Adrenal gland (tissue), 5 donors: Measurements from ENCODE around the gene ABTB2.

Source experiments
- POLR2A ChIP-seq, 2 donors: fragments of 450-650 bp; IDR thresholded peaks; one replicate each; pipeline ENCODE4 v1.6.1; 2017; ENCODE audit warnings: antibody characterized with exemption in 2 of 2, mild to moderate bottlenecking in 2 of 2, moderate library complexity in 1 of 2
- TF ChIP-seq, protein P1 (sequence below), 6 experiments: fragments of 450-650 bp in 4 of 6; fragments of 200-600 bp in 2 of 6; sonication (generic) in 1 of 6; IDR thresholded peaks; 1 replicate in 5 of 6; 2 replicates in 1 of 6; pipeline versions ENCODE4 v1.5.1 to v1.8.0; 2016 to 2021; ENCODE audit warnings: antibody characterized with exemption in 6 of 6, mild to moderate bottlenecking in 2 of 6, moderate library complexity in 1 of 6
- donor health status: DM: no; HTN: no; CAD: no.

DNA sequence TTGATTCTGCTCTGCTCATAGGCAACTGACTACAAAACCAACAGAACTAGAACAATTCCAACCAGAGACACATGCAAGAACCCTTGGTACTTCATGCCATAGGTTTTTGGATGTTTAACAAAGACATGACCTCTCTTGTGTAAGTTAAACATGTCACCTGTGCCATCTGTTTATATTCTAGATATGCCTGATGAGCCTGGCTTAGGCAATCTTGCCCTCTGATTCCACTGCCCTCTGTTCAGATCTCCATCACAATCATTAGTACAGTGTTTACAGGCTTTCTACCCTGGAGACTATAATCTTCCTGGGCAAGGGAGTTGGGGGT lies 40.8 kb downstream of the ABTB2 start:
- TF ChIP-seq, protein P1, sequence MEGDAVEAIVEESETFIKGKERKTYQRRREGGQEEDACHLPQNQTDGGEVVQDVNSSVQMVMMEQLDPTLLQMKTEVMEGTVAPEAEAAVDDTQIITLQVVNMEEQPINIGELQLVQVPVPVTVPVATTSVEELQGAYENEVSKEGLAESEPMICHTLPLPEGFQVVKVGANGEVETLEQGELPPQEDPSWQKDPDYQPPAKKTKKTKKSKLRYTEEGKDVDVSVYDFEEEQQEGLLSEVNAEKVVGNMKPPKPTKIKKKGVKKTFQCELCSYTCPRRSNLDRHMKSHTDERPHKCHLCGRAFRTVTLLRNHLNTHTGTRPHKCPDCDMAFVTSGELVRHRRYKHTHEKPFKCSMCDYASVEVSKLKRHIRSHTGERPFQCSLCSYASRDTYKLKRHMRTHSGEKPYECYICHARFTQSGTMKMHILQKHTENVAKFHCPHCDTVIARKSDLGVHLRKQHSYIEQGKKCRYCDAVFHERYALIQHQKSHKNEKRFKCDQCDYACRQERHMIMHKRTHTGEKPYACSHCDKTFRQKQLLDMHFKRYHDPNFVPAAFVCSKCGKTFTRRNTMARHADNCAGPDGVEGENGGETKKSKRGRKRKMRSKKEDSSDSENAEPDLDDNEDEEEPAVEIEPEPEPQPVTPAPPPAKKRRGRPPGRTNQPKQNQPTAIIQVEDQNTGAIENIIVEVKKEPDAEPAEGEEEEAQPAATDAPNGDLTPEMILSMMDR (IDR thresholded peaks at IDR 0.05) = no peak
- no peak for TF ChIP-seq POLR2A (IDR thresholded peaks at IDR 0.05)
